ENCODE results near the gene ST6GALNAC4.

Gene ST6GALNAC4

GRCh38 chr9:127930231-127931091, 13.6 kb upstream of the ST6GALNAC4 start, which contains the start of gene PIP5KL1:
PIP5KL1 (minus strand) TSS chr9:127930777; CDS start chr9:127930752, 25 bp downstream.
- Histone ChIP-seq H2BK15ac (ENCODE audit: low read length) (peak within 1 kb of the TSS; percentile 73), H2AK5ac (ENCODE audit: low read depth, low read length) (peak within 1 kb of the TSS; percentile 74), H3K4me3 (ENCODE audit: low read length in 2 of 2) (peak within 1 kb of the TSS; percentile 60 to 84), H3K4me2 (ENCODE audit: insufficient read depth, low read length, poor library complexity, severe bottlenecking) (peak within 1 kb of the TSS; percentile 80), H2BK120ac (ENCODE audit: low read depth, low read length) (no peak within 1 kb of the TSS), H3K14ac (ENCODE audit: low read length) (peak within 1 kb of the TSS; percentile 63), H3K9ac (ENCODE audit: low read depth, low read length, poor library complexity) (peak within 1 kb of the TSS; percentile 30), H3K27ac (replicated peaks; ENCODE audit: low read length) (no peak within 1 kb of the TSS), H3K4ac (ENCODE audit: low read length) (no peak within 1 kb of the TSS), H4K91ac (ENCODE audit: low read depth, low read length, poor library complexity) (no peak within 1 kb of the TSS), H4K8ac (ENCODE audit: low read depth, low read length) (no peak within 1 kb of the TSS), H3K4me1 (ENCODE audit: control insufficient read depth in 2 of 2, insufficient read depth in 1 of 2, low read depth in 1 of 2, low read length in 2 of 2) (peaks cover 15 to 23% of the 10 kb centered on the region in 2 donors), H3K18ac (ENCODE audit: low read length) (peak within 1 kb of the TSS; percentile 83), H3K9me3 (replicated peaks in 1 of 2; ENCODE audit: control insufficient read depth in 2 of 2, insufficient read depth in 1 of 2, low read depth in 1 of 2, low read length in 2 of 2) (no peaks in the 10 kb centered on the region), H3K79me1 (ENCODE audit: low read depth, low read length) (peaks cover 2% of the 10 kb centered on the region), H3K36me3 (replicated peaks in 1 of 2; ENCODE audit: control insufficient read depth in 2 of 2, insufficient read depth in 2 of 2, low read length in 2 of 2) (peaks cover 2 to 11% of the 10 kb centered on the region in 2 donors), H3K23ac (ENCODE audit: low read depth, low read length, poor library complexity) (peak within 1 kb of the TSS; percentile 57), H3K27me3 (ENCODE audit: control insufficient read depth in 3 of 3, insufficient read depth in 3 of 3, low read depth in 1 of 3, low read length in 3 of 3) (peaks cover 2 to 43% (median 34%) of the 10 kb centered on the region in 3 experiments), H2AFZ (ENCODE audit: low read length) (peak within 1 kb of the TSS; percentile 97), H2BK5ac (ENCODE audit: low read length) (no peak within 1 kb of the TSS), H2BK12ac (ENCODE audit: low read length) (peak within 1 kb of the TSS; percentile 75)
- WGBS, 2 donors (ENCODE audit: extremely low coverage in 2 of 2, insufficient read length in 2 of 2, insufficient replicate concordance in 1 of 2), result no CpG with 5 or more reads among the region's 70 CpGs
- peak; percentile 85 for DNase-seq (ENCODE audit: low spot score)

GRCh38 chr9:127929625-127929979, 12.8 kb upstream of the ST6GALNAC4 start:
- Histone ChIP-seq H2BK5ac (ENCODE audit: low read length) (no peak overlapping the region), H2BK12ac (ENCODE audit: low read length) (peak overlapping the region; percentile 75), H3K4me3 (ENCODE audit: low read length in 2 of 2) (no peak overlapping the region), H2BK15ac (ENCODE audit: low read length) (no peak overlapping the region), H3K9ac (ENCODE audit: low read depth, low read length, poor library complexity) (no peak overlapping the region), H4K91ac (ENCODE audit: low read depth, low read length, poor library complexity) (no peak overlapping the region), H4K8ac (ENCODE audit: low read depth, low read length) (no peak overlapping the region), H3K23ac (ENCODE audit: low read depth, low read length, poor library complexity) (no peak overlapping the region), H3K4me2 (ENCODE audit: insufficient read depth, low read length, poor library complexity, severe bottlenecking) (no peak overlapping the region), H2AFZ (ENCODE audit: low read length) (no peak overlapping the region), H3K27me3 (ENCODE audit: control insufficient read depth in 3 of 3, insufficient read depth in 3 of 3, low read depth in 1 of 3, low read length in 3 of 3) (peaks cover 2 to 50% (median 38%) of the 10 kb centered on the region in 3 experiments), H3K18ac (ENCODE audit: low read length) (peak overlapping the region; percentile 53), H3K4ac (ENCODE audit: low read length) (no peak overlapping the region), H3K27ac (replicated peaks; ENCODE audit: low read length) (no peak overlapping the region), H3K36me3 (replicated peaks in 1 of 2; ENCODE audit: control insufficient read depth in 2 of 2, insufficient read depth in 2 of 2, low read length in 2 of 2) (peaks cover 0 to 3% of the 10 kb centered on the region in 2 donors), H3K4me1 (ENCODE audit: control insufficient read depth in 2 of 2, insufficient read depth in 1 of 2, low read depth in 1 of 2, low read length in 2 of 2) (peaks cover 15 to 22% of the 10 kb centered on the region in 2 donors), H2BK120ac (ENCODE audit: low read depth, low read length) (no peak overlapping the region), H3K79me1 (ENCODE audit: low read depth, low read length) (peaks cover 2% of the 10 kb centered on the region), H3K9me3 (replicated peaks in 1 of 2; ENCODE audit: control insufficient read depth in 2 of 2, insufficient read depth in 1 of 2, low read depth in 1 of 2, low read length in 2 of 2) (no peaks in the 10 kb centered on the region), H3K14ac (ENCODE audit: low read length) (peak overlapping the region; percentile 47), H2AK5ac (ENCODE audit: low read depth, low read length) (peak overlapping the region; percentile 47)
- DNase-seq (ENCODE audit: low spot score), result no peak
- no CpG with 5 or more reads among the region's 10 CpGs for WGBS, 2 donors (ENCODE audit: extremely low coverage in 2 of 2, insufficient read length in 2 of 2, insufficient replicate concordance in 1 of 2)

GRCh38 chr9:127928676-127929624, 12.1 kb upstream of the ST6GALNAC4 start:
- H3K4ac ChIP-seq (ENCODE audit: low read length), result no peak overlapping the region
- peak overlapping the region; percentile 89 for H2AK5ac ChIP-seq (ENCODE audit: low read depth, low read length)
- H3K4me3 ChIP-seq (ENCODE audit: low read length in 2 of 2), result no peak overlapping the region
- no CpG with 5 or more reads among the region's 11 CpGs for WGBS, 2 donors (ENCODE audit: extremely low coverage in 2 of 2, insufficient read length in 2 of 2, insufficient replicate concordance in 1 of 2)
- H3K79me1 ChIP-seq (ENCODE audit: low read depth, low read length), result no peaks in the 10 kb centered on the region
- peak overlapping the region; percentile 40 for H2BK15ac ChIP-seq (ENCODE audit: low read length)
- H3K9me3 ChIP-seq (replicated peaks in 1 of 2; ENCODE audit: control insufficient read depth in 2 of 2, insufficient read depth in 1 of 2, low read depth in 1 of 2, low read length in 2 of 2), result no peaks in the 10 kb centered on the region
- H3K27me3 ChIP-seq (ENCODE audit: control insufficient read depth in 3 of 3, insufficient read depth in 3 of 3, low read depth in 1 of 3, low read length in 3 of 3), result peaks cover 2 to 54% (median 38%) of the 10 kb centered on the region in 3 experiments
- H2BK5ac ChIP-seq (ENCODE audit: low read length), result no peak overlapping the region
- no peak overlapping the region for H3K9ac ChIP-seq (ENCODE audit: low read depth, low read length, poor library complexity)
- H3K27ac ChIP-seq (replicated peaks; ENCODE audit: low read length), result no peak overlapping the region
- peak overlapping the region; percentile 81 for H3K23ac ChIP-seq (ENCODE audit: low read depth, low read length, poor library complexity)
- H2BK120ac ChIP-seq (ENCODE audit: low read depth, low read length), result no peak overlapping the region
- H4K91ac ChIP-seq (ENCODE audit: low read depth, low read length, poor library complexity), result no peak overlapping the region
- peak overlapping the region; percentile 47 for H3K14ac ChIP-seq (ENCODE audit: low read length)
- no peaks in the 10 kb centered on the region for H3K36me3 ChIP-seq (replicated peaks in 1 of 2; ENCODE audit: control insufficient read depth in 2 of 2, insufficient read depth in 2 of 2, low read length in 2 of 2)
- peaks cover 15 to 22% of the 10 kb centered on the region in 2 donors for H3K4me1 ChIP-seq (ENCODE audit: control insufficient read depth in 2 of 2, insufficient read depth in 1 of 2, low read depth in 1 of 2, low read length in 2 of 2)
- no peak for DNase-seq (ENCODE audit: low spot score)
- no peak overlapping the region for H2AFZ ChIP-seq (ENCODE audit: low read length)
- H4K8ac ChIP-seq (ENCODE audit: low read depth, low read length), result no peak overlapping the region
- H3K4me2 ChIP-seq (ENCODE audit: insufficient read depth, low read length, poor library complexity, severe bottlenecking), result no peak overlapping the region
- H2BK12ac ChIP-seq (ENCODE audit: low read length), result peak overlapping the region; percentile 81
- peak overlapping the region; percentile 24 for H3K18ac ChIP-seq (ENCODE audit: low read length)
